Transverse colon (tissue), 4 donors: ENCODE data around the gene NBAS. TPM values are rescaled to one million over a fixed set of nuclear protein-coding genes. Genes with fewer than 3 reads are reported as not detected.

Experiments used
- DNase-seq: peaks from one replicate; pipeline ENCODE4 v3.0.0-alpha.2; 2019
- H3K27ac ChIP-seq, 4 donors: fragments of 200-600 bp; sonication (generic); 2 replicates each; pipeline ENCODE4 v1.5.1; 2016 to 2018; ENCODE audit warnings: inconsistent platforms in 4 of 4
- H3K27me3 ChIP-seq: fragments of 200-600 bp; sonication (generic); 2 replicates; pipeline ENCODE4 v1.5.1; 2017; ENCODE audit warnings: inconsistent platforms
- H3K36me3 ChIP-seq, 4 donors: fragments of 200-600 bp; sonication (generic); 2 replicates each; pipeline ENCODE4 v1.5.1; 2017 to 2019; ENCODE audit warnings: inconsistent platforms in 4 of 4
- H3K4me1 ChIP-seq, 4 donors: fragments of 200-600 bp; sonication (generic); 2 replicates each; pipeline ENCODE4 v1.5.1; 2017 to 2020; ENCODE audit warnings: inconsistent platforms in 4 of 4
- H3K4me3 ChIP-seq, 4 donors: fragments of 200-600 bp; sonication (generic); 1 replicate in 1 of 4; 2 replicates in 3 of 4; pipeline versions ENCODE4 v1.5.1 to v1.6.1; 2017 to 2019; ENCODE audit warnings: inconsistent platforms in 4 of 4
- H3K9me3 ChIP-seq, 2 donors: fragments of 200-600 bp; sonication (generic); 2 replicates each; pipeline ENCODE4 v1.5.1; 2017 to 2019; ENCODE audit warnings: inconsistent platforms in 2 of 2
- EP300 ChIP-seq: sonication (generic); formaldehyde crosslinking; IDR thresholded peaks from one replicate; pipeline ENCODE4 v1.6.1; 2017; ENCODE audit warnings: antibody characterized with exemption, low read depth
- POLR2A ChIP-seq: fragments of 450-650 bp; IDR thresholded peaks from one replicate; pipeline ENCODE4 v1.6.1; 2016; ENCODE audit warnings: antibody characterized with exemption, mild to moderate bottlenecking, moderate library complexity
- POLR2AphosphoS5 ChIP-seq, 3 donors: sonication (generic); formaldehyde crosslinking; IDR thresholded peaks; one replicate each; pipeline ENCODE4 v1.6.1; 2016; ENCODE audit warnings: antibody characterized with exemption in 3 of 3
- whole genome bisulfite sequencing, 2 donors: methylation state at CpG; one replicate each; pipeline ENCODE4 v1.1.5; 2018; ENCODE audit warnings: low coverage in 1 of 2; 5-methylcytosine and 5-hydroxymethylcytosine counted together
- in situ Hi-C, 4 donors: fragments of 200-750 bp; cut with MboI; loops; one replicate each; pipeline versions ENCODE4 v1.15.0 to v1.15.1; 2017; ENCODE audit warnings: low sequenced_read_pairs in 3 of 4, low pct_ligation_motif_present in 1 of 4, low pct_unique_long_range_greater_than_20kb in 1 of 4
- intact Hi-C: fragments of 100-400 bp; cut with DNase I; formaldehyde crosslinking; loops from one replicate; pipeline ENCODE4 v1.15.1; 2023; ENCODE audit warnings: low total_unique reads
- total RNA-seq, 4 donors: library from RNA; depleted of rRNA; stranded (reverse); fragments of >200 nt; gene quantifications; one replicate each; pipeline ENCODE4 v1.1.0, GENCODE V29; 2016
- TF ChIP-seq, protein P1 (sequence below), 5 experiments: fragments of 200-600 bp in 3 of 5; fragments of 450-650 bp in 2 of 5; sonication (generic) in 3 of 5; IDR thresholded peaks; 1 replicate in 2 of 5; 2 replicates in 3 of 5; pipeline ENCODE4 v1.5.1; 2016 to 2017; ENCODE audit warnings: antibody characterized with exemption in 5 of 5, inconsistent platforms in 3 of 5, mild to moderate bottlenecking in 2 of 5, moderate library complexity in 1 of 5

Gene NBAS
- total RNA-seq, 4 donors from 2014 or later, result 30.6 to 43.2 (median 34.5) TPM

GRCh38 chr2:15383695-15384350, 177.3 kb downstream of the NBAS start:
- no peak for DNase-seq
- intact Hi-C loops, result no loop called here
- H3K27ac ChIP-seq, result no peak overlapping the region
- no peaks in the 10 kb centered on the region for H3K27me3 ChIP-seq
- peaks cover 0 to 15% (median 4%) of the 10 kb centered on the region in 4 donors for H3K36me3 ChIP-seq
- in situ Hi-C loops, result no loop called here
- TF ChIP-seq, protein P1, sequence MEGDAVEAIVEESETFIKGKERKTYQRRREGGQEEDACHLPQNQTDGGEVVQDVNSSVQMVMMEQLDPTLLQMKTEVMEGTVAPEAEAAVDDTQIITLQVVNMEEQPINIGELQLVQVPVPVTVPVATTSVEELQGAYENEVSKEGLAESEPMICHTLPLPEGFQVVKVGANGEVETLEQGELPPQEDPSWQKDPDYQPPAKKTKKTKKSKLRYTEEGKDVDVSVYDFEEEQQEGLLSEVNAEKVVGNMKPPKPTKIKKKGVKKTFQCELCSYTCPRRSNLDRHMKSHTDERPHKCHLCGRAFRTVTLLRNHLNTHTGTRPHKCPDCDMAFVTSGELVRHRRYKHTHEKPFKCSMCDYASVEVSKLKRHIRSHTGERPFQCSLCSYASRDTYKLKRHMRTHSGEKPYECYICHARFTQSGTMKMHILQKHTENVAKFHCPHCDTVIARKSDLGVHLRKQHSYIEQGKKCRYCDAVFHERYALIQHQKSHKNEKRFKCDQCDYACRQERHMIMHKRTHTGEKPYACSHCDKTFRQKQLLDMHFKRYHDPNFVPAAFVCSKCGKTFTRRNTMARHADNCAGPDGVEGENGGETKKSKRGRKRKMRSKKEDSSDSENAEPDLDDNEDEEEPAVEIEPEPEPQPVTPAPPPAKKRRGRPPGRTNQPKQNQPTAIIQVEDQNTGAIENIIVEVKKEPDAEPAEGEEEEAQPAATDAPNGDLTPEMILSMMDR (IDR thresholded peaks at IDR 0.05), result no peak
- TF ChIP-seq POLR2AphosphoS5 (IDR thresholded peaks at IDR 0.05) (no peak), EP300 (no peak), POLR2A (no peak)
- H3K9me3 ChIP-seq, result no peaks in the 10 kb centered on the region
- WGBS, 2 donors, result 98 to 100% methylated on average over 6 to 7 of the region's 7 CpGs
- H3K4me1 ChIP-seq, result no peaks in the 10 kb centered on the region
- H3K4me3 ChIP-seq, result no peak overlapping the region

- H3K4me1 ChIP-seq, result no peaks in the 10 kb centered on the region
- H3K4me3 ChIP-seq, result no peak overlapping the region
- 78 to 80% methylated on average over 6 of the region's 6 CpGs for WGBS, 2 donors
- intact Hi-C loops (no loop called here), in situ Hi-C loops (no loop called here)
- peaks cover 0 to 19% (median 4%) of the 10 kb centered on the region in 4 donors for H3K36me3 ChIP-seq
- H3K27ac ChIP-seq, result no peak overlapping the region
- no peaks in the 10 kb centered on the region for H3K9me3 ChIP-seq
- TF ChIP-seq EP300 (no peak), POLR2A (no peak), POLR2AphosphoS5 (IDR thresholded peaks at IDR 0.05) (no peak)
- TF ChIP-seq, protein P1 (IDR thresholded peaks at IDR 0.05), result no peak
- no peaks in the 10 kb centered on the region for H3K27me3 ChIP-seq
- no peak for DNase-seq
These were observed 182.8 kb downstream of the NBAS start for GRCh38 chr2:15378148-15378908.

GRCh38 chr2:15377202-15377601, 183.9 kb downstream of the NBAS start:
- intact Hi-C loops, result no loop called here
- Histone ChIP-seq H3K4me3 (no peak overlapping the region), H3K9me3 (no peaks in the 10 kb centered on the region), H3K27ac (no peak overlapping the region), H3K4me1 (no peaks in the 10 kb centered on the region), H3K36me3 (peaks cover 0 to 12% (median 1%) of the 10 kb centered on the region in 4 donors), H3K27me3 (no peaks in the 10 kb centered on the region)
- in situ Hi-C loops, result no loop called here
- TF ChIP-seq POLR2A, result no peak
- TF ChIP-seq, protein P1 (IDR thresholded peaks at IDR 0.05), result no peak
- TF ChIP-seq POLR2AphosphoS5 (IDR thresholded peaks at IDR 0.05), result no peak
- TF ChIP-seq EP300, result no peak
- DNase-seq, result no peak

DNA sequence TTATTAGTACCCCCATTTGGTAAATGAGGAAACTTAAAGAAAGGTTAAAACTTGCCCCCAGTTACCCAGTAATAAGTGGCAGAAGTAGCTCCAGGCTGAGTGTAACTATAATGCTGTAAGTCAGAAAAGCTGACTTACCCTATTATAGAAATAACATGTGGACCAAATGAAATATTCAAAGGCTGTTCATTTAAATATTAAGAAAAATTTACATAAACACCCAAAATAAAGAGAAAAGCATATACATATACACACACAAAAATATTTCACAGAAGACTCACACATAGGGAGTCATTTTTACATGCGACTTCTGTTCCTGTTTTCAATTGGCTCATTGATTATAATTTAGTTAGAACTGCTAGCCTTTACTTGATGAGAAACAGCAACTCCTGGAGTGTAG, 189.1 kb downstream of the NBAS start:
- H3K4me1 ChIP-seq, result no peaks in the 10 kb centered on the region
- peaks cover 0 to 8% (median 0%) of the 10 kb centered on the region in 4 donors for H3K36me3 ChIP-seq
- WGBS, 2 donors, result 89 to 90% methylated on average over 1 of the region's 1 CpG
- TF ChIP-seq, protein P1 (IDR thresholded peaks at IDR 0.05), result no peak
- TF ChIP-seq POLR2A (no peak), EP300 (no peak), POLR2AphosphoS5 (IDR thresholded peaks at IDR 0.05) (no peak)
- no peak overlapping the region for H3K27ac ChIP-seq
- H3K9me3 ChIP-seq, result no peaks in the 10 kb centered on the region
- no peak overlapping the region for H3K4me3 ChIP-seq
- no peak for DNase-seq
- H3K27me3 ChIP-seq, result no peaks in the 10 kb centered on the region
- in situ Hi-C loops, result no loop called here
- intact Hi-C loops, result no loop called here
